ENCODE measurements around the gene MROH7.
"Not testable (repeated sequence)": the region's sequence is repeated elsewhere in the genome, so short reads cannot be mapped to it uniquely, and the experiment has no call there.

MROH7 gene

GRCh38 chr1:54623216-54624007 is 18.2 kb upstream of the MROH7 start, which contains the start of gene FAM151A:
FAM151A (minus strand) TSS chr1:54623525; CDS start chr1:54623395, 130 bp downstream.
- H3K4me1 ChIP-seq (ENCODE audit: insufficient read depth, insufficient read length) = peaks cover 14% of the 10 kb centered on the region
- H3K9ac ChIP-seq (ENCODE audit: insufficient read length, low read depth) = no peak within 1 kb of the TSS
- TF ChIP-seq YY1 (IDR thresholded peaks at IDR 0.05; ENCODE audit: insufficient read depth, insufficient read length) = no peak
- TF ChIP-seq SUZ12 (IDR thresholded peaks at IDR 0.05; ENCODE audit: extremely low read depth, insufficient read depth, insufficient read length) = no peak
- no peak for TF ChIP-seq ZNF274 (IDR thresholded peaks at IDR 0.05; ENCODE audit: low read depth, low read length)
- H3K36me3 ChIP-seq (ENCODE audit: insufficient read depth, insufficient read length, low read length) = no peaks in the 10 kb centered on the region
- H3K4me3 ChIP-seq (ENCODE audit: insufficient read length, low read depth) = no peak within 1 kb of the TSS
- H3K9me3 ChIP-seq (ENCODE audit: insufficient read depth, low read length) = no peaks in the 10 kb centered on the region
- H3K27me3 ChIP-seq (ENCODE audit: insufficient read depth, insufficient read length) = no peaks in the 10 kb centered on the region
- DNase-seq (ENCODE audit: low read depth, low spot score) = no peak

GRCh38 chr1:54624466-54625464 is 16.8 kb upstream of the MROH7 start:
- TF ChIP-seq SUZ12 (IDR thresholded peaks at IDR 0.05; ENCODE audit: extremely low read depth, insufficient read depth, insufficient read length) (no peak), YY1 (IDR thresholded peaks at IDR 0.05; ENCODE audit: insufficient read depth, insufficient read length) (no peak), ZNF274 (IDR thresholded peaks at IDR 0.05; ENCODE audit: low read depth, low read length) (no peak)
- Histone ChIP-seq H3K9ac (ENCODE audit: insufficient read length, low read depth) (no peak overlapping the region), H3K4me1 (ENCODE audit: insufficient read depth, insufficient read length) (peaks cover 10% of the 10 kb centered on the region), H3K4me3 (ENCODE audit: insufficient read length, low read depth) (no peak overlapping the region), H3K27me3 (ENCODE audit: insufficient read depth, insufficient read length) (no peaks in the 10 kb centered on the region), H3K36me3 (ENCODE audit: insufficient read depth, insufficient read length, low read length) (no peaks in the 10 kb centered on the region), H3K9me3 (ENCODE audit: insufficient read depth, low read length) (no peaks in the 10 kb centered on the region)
- DNase-seq (ENCODE audit: low read depth, low spot score) = no peak

- Histone ChIP-seq H3K9ac (ENCODE audit: insufficient read length, low read depth) (no peak overlapping the region), H3K36me3 (ENCODE audit: insufficient read depth, insufficient read length, low read length) (no peaks in the 10 kb centered on the region), H3K4me1 (ENCODE audit: insufficient read depth, insufficient read length) (peaks cover 6% of the 10 kb centered on the region), H3K9me3 (ENCODE audit: insufficient read depth, low read length) (no peaks in the 10 kb centered on the region), H3K27me3 (ENCODE audit: insufficient read depth, insufficient read length) (no peaks in the 10 kb centered on the region), H3K4me3 (ENCODE audit: insufficient read length, low read depth) (no peak overlapping the region)
- DNase-seq (ENCODE audit: low read depth, low spot score) = no peak
- no peak for TF ChIP-seq YY1 (IDR thresholded peaks at IDR 0.05; ENCODE audit: insufficient read depth, insufficient read length)
- no peak for TF ChIP-seq SUZ12 (IDR thresholded peaks at IDR 0.05; ENCODE audit: extremely low read depth, insufficient read depth, insufficient read length)
Observed at GRCh38 chr1:54627196-54627595, 14.4 kb upstream of the MROH7 start.

- not testable (repeated sequence) for H3K4me3 ChIP-seq (ENCODE audit: insufficient read length, low read depth); H3K27me3 ChIP-seq (ENCODE audit: insufficient read depth, insufficient read length); H3K9me3 ChIP-seq (ENCODE audit: insufficient read depth, low read length); H3K4me1 ChIP-seq (ENCODE audit: insufficient read depth, insufficient read length); DNase-seq (ENCODE audit: low read depth, low spot score); H3K36me3 ChIP-seq (ENCODE audit: insufficient read depth, insufficient read length, low read length); H3K9ac ChIP-seq (ENCODE audit: insufficient read length, low read depth)
Observed at GRCh38 chr1:54635804-54636203, 5.8 kb upstream of the MROH7 start.

- not testable (repeated sequence) for H3K27me3 ChIP-seq (ENCODE audit: insufficient read depth, insufficient read length); H3K36me3 ChIP-seq (ENCODE audit: insufficient read depth, insufficient read length, low read length); H3K4me1 ChIP-seq (ENCODE audit: insufficient read depth, insufficient read length); H3K9ac ChIP-seq (ENCODE audit: insufficient read length, low read depth); DNase-seq (ENCODE audit: low read depth, low spot score); H3K9me3 ChIP-seq (ENCODE audit: insufficient read depth, low read length); H3K4me3 ChIP-seq (ENCODE audit: insufficient read length, low read depth)
Observed at GRCh38 chr1:54636461-54637446, 4.8 kb upstream of the MROH7 start.

GRCh38 chr1:54640361-54640760 is 1.2 kb upstream of the MROH7 start:
- Histone ChIP-seq H3K9me3 (ENCODE audit: insufficient read depth, low read length) (peaks cover 23% of the 10 kb centered on the region), H3K27me3 (ENCODE audit: insufficient read depth, insufficient read length) (no peaks in the 10 kb centered on the region), H3K4me3 (ENCODE audit: insufficient read length, low read depth) (no peak overlapping the region), H3K9ac (ENCODE audit: insufficient read length, low read depth) (no peak overlapping the region), H3K36me3 (ENCODE audit: insufficient read depth, insufficient read length, low read length) (no peaks in the 10 kb centered on the region), H3K4me1 (ENCODE audit: insufficient read depth, insufficient read length) (no peaks in the 10 kb centered on the region)
- DNase-seq (ENCODE audit: low read depth, low spot score) = no peak
- TF ChIP-seq ZNF274 (IDR thresholded peaks at IDR 0.05; ENCODE audit: low read depth, low read length) (no peak), SUZ12 (IDR thresholded peaks at IDR 0.05; ENCODE audit: extremely low read depth, insufficient read depth, insufficient read length) (no peak), YY1 (IDR thresholded peaks at IDR 0.05; ENCODE audit: insufficient read depth, insufficient read length) (no peak)

Measured in NT2/D1 (cell line).